ENCODE results near the gene HMGCS2.

DNA sequence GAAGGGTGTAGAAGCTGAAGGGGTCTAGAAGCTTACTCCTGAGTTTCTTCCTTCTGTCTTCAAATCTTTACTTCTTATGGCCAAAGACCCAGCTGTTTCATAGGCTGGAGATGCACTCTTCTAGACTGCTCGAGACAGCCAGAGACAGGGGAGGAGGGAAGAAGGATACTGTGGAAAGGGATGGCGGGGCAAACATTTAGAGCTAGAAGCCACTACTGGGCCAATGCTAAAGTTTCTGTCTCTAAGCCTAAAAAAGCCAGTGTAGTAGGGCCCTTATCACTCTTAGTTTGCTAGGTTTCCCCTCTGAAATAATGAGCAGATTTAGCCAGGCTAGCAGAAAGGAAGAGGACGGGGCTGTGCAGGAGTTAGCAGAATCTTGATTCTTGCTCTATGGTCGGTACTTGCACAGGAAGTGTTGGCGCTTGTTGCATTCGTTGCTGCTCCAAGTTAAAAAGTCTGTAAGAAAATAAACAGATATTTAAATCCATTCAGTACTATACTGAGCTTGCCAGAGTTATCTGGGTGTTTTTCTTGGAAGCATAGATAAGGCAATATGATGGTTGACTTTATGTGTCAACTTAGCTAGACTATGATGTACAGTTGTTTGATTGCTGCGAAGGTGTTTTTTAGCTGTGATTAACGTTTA lies 25.6 kb upstream of the HMGCS2 start:
- TF ChIP-seq EZH2 (IDR thresholded peaks at IDR 0.05; ENCODE audit: low read depth), result no peak
- TF ChIP-seq, protein P1, sequence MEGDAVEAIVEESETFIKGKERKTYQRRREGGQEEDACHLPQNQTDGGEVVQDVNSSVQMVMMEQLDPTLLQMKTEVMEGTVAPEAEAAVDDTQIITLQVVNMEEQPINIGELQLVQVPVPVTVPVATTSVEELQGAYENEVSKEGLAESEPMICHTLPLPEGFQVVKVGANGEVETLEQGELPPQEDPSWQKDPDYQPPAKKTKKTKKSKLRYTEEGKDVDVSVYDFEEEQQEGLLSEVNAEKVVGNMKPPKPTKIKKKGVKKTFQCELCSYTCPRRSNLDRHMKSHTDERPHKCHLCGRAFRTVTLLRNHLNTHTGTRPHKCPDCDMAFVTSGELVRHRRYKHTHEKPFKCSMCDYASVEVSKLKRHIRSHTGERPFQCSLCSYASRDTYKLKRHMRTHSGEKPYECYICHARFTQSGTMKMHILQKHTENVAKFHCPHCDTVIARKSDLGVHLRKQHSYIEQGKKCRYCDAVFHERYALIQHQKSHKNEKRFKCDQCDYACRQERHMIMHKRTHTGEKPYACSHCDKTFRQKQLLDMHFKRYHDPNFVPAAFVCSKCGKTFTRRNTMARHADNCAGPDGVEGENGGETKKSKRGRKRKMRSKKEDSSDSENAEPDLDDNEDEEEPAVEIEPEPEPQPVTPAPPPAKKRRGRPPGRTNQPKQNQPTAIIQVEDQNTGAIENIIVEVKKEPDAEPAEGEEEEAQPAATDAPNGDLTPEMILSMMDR (conservative IDR thresholded peaks at IDR 0.05), result no peak
